ENCODE data around the gene NEK9.

- TF ChIP-seq CTCF (IDR thresholded peaks at IDR 0.05; ENCODE audit: low read depth, low read length, missing input control): no peak
- TF ChIP-seq GABPA (IDR thresholded peaks at IDR 0.05 in 1 of 2, conservative IDR thresholded peaks at IDR 0.05 in 1 of 2): no peak
- TF ChIP-seq TAF1 (conservative IDR thresholded peaks at IDR 0.05): no peak
- TF ChIP-seq YY1 (IDR thresholded peaks at IDR 0.05): no peak
- TF ChIP-seq ATF3 (IDR thresholded peaks at IDR 0.05): no peak
- TF ChIP-seq SP1 (IDR thresholded peaks at IDR 0.05): no peak
- no peak for TF ChIP-seq JUND (IDR thresholded peaks at IDR 0.05)
- no peak for TF ChIP-seq MAX (IDR thresholded peaks at IDR 0.05)
- no peak for TF ChIP-seq ZBTB33 (IDR thresholded peaks at IDR 0.05)
- TF ChIP-seq RAD21 (IDR thresholded peaks at IDR 0.05): no peak
- no peak for TF ChIP-seq FOXA1 (IDR thresholded peaks at IDR 0.05)
- no peak for TF ChIP-seq EGR1 (IDR thresholded peaks at IDR 0.05; ENCODE audit: low read depth in 2 of 2)
Observed at GRCh38 chr14:75109877-75110276, 17.0 kb downstream of the NEK9 start.
